Neural cell (in vitro differentiated cells): ENCODE data around the gene PTPRT. TPM values are rescaled to one million over a fixed set of nuclear protein-coding genes. Genes with fewer than 3 reads are reported as not detected.

ENCODE experiments used
- H2AFZ ChIP-seq: fragments of 200-600, 300-800 bp; sonication (generic), shearing (Covaris generic); 2 replicates; pipeline ENCODE4 v1.6.0; 2014; ENCODE audit warnings: low read depth, mild to moderate bottlenecking, antibody characterized with exemption, low read length, moderate library complexity
- H3F3A ChIP-seq: fragments of 200-600 bp; shearing (Covaris generic); 2 replicates; pipeline ENCODE4 v1.6.1; 2016; ENCODE audit warnings: mild to moderate bottlenecking, moderate library complexity, mixed read lengths, antibody characterized with exemption, low read length; ENCODE audit not compliant: insufficient read depth, poor library complexity, severe bottlenecking
- H3K27ac ChIP-seq: fragments of 200-600, 300-800 bp; sonication (generic), shearing (Covaris generic); 2 replicates; pipeline ENCODE4 v1.5.1; 2014; ENCODE audit warnings: mild to moderate bottlenecking, low read length, moderate library complexity
- H3K27me3 ChIP-seq: fragments of 300-800, 200-600 bp; sonication (generic), shearing (Covaris generic); 2 replicates; pipeline ENCODE4 v1.6.0; 2014; ENCODE audit warnings: mild to moderate bottlenecking, low read depth, low read length, moderate library complexity; ENCODE audit not compliant: insufficient read depth
- H3K36me3 ChIP-seq: fragments of 300-800, 200-600 bp; sonication (generic), shearing (Covaris generic); 2 replicates; pipeline ENCODE4 v1.5.1; 2014; ENCODE audit warnings: mild to moderate bottlenecking, antibody characterized with exemption, low read length, moderate library complexity; ENCODE audit not compliant: insufficient read depth
- H3K4me2 ChIP-seq: fragments of 300-800, 200-600 bp; sonication (generic), shearing (Covaris generic); 2 replicates; pipeline ENCODE4 v1.6.0; 2014; ENCODE audit warnings: mild to moderate bottlenecking, low read length
- H3K4me3 ChIP-seq: fragments of 300-800, 200-600 bp; sonication (generic), shearing (Covaris generic); 2 replicates; pipeline ENCODE4 v1.5.1; 2014; ENCODE audit warnings: mild to moderate bottlenecking, low read length, moderate library complexity
- H3K79me2 ChIP-seq: fragments of 200-600 bp; shearing (Covaris generic); replicated peaks from 2 replicates; pipeline ENCODE4 v1.6.0; 2014; ENCODE audit warnings: mild to moderate bottlenecking, low read length, moderate library complexity; ENCODE audit not compliant: insufficient read depth
- H3K9ac ChIP-seq: fragments of 300-800, 200-600 bp; sonication (generic), shearing (Covaris generic); 2 replicates; pipeline ENCODE4 v1.6.1; 2016; ENCODE audit warnings: mild to moderate bottlenecking, low read length, mixed read lengths
- H3K9me2 ChIP-seq: fragments of 200-600 bp; shearing (Covaris generic); 2 replicates; pipeline ENCODE4 v1.6.1; 2016; ENCODE audit warnings: mild to moderate bottlenecking, low read length, mixed read lengths; ENCODE audit not compliant: insufficient read depth
- H3K9me3 ChIP-seq: fragments of 200-600, 300-800 bp; sonication (generic), shearing (Covaris generic); 2 replicates; pipeline ENCODE4 v1.6.1; 2016; ENCODE audit warnings: mild to moderate bottlenecking, mixed run types, low read length, moderate library complexity, mixed read lengths
- H4K20me1 ChIP-seq: fragments of 200-600 bp; shearing (Covaris generic); 2 replicates; pipeline ENCODE4 v1.6.1; 2016; ENCODE audit warnings: mild to moderate bottlenecking, mixed run types; ENCODE audit not compliant: insufficient read depth
- EP300 ChIP-seq: fragments of 450-650 bp; conservative IDR thresholded peaks from 2 replicates; pipeline ENCODE4 v1.6.1; 2014; ENCODE audit warnings: antibody characterized with exemption, mild to moderate bottlenecking, moderate library complexity; ENCODE audit not compliant: poor library complexity, severe bottlenecking
- EZH2 ChIP-seq: fragments of 200-600, 300-800 bp; shearing (Covaris generic), sonication (generic); IDR thresholded peaks from 2 replicates; pipeline ENCODE4 v1.6.1; 2014; ENCODE audit warnings: antibody characterized with exemption, low read length, borderline replicate concordance, mild to moderate bottlenecking; ENCODE audit not compliant: insufficient read depth, poor library complexity, severe bottlenecking
- MXI1 ChIP-seq: fragments of 450-650 bp; conservative IDR thresholded peaks from 2 replicates; pipeline ENCODE4 v1.6.1; 2014; ENCODE audit warnings: antibody characterized with exemption, mild to moderate bottlenecking; ENCODE audit not compliant: poor library complexity, severe bottlenecking
- POLR2AphosphoS5 ChIP-seq: IDR thresholded peaks from 2 replicates; pipeline ENCODE4 v1.6.1; 2012
- RAD21 ChIP-seq: fragments of 450-650 bp; conservative IDR thresholded peaks from 2 replicates; pipeline ENCODE4 v1.6.1; 2014; ENCODE audit warnings: antibody characterized with exemption, mild to moderate bottlenecking, moderate library complexity
- SMC3 ChIP-seq: fragments of 450-650 bp; conservative IDR thresholded peaks from 2 replicates; pipeline ENCODE4 v1.6.1; 2014; ENCODE audit warnings: antibody characterized with exemption, mild to moderate bottlenecking, moderate library complexity; ENCODE audit not compliant: poor library complexity
- TAF1 ChIP-seq: IDR thresholded peaks from 2 replicates; pipeline ENCODE4 v1.6.1; 2012; ENCODE audit warnings: low read depth
- polyA plus RNA-seq: library from polyadenylated mRNA; depleted of rRNA; stranded (reverse); fragments of >200 nt; gene quantifications from 2 replicates; pipeline ENCODE4 v1.2.3, GENCODE V29; 2014
- TF ChIP-seq, protein P1 (sequence below): fragments of 450-650 bp; IDR thresholded peaks from 2 replicates; pipeline ENCODE4 v1.5.1; 2014; ENCODE audit warnings: antibody characterized with exemption, mild to moderate bottlenecking, moderate library complexity; ENCODE audit not compliant: poor library complexity, severe bottlenecking
- TF ChIP-seq, protein P2 (sequence below): IDR thresholded peaks from 2 replicates; pipeline ENCODE4 v1.6.1; 2012; ENCODE audit warnings: borderline replicate concordance

Gene PTPRT
- polyA plus RNA-seq, 1 donor from 2014 or later, result 9.2 TPM

DNA sequence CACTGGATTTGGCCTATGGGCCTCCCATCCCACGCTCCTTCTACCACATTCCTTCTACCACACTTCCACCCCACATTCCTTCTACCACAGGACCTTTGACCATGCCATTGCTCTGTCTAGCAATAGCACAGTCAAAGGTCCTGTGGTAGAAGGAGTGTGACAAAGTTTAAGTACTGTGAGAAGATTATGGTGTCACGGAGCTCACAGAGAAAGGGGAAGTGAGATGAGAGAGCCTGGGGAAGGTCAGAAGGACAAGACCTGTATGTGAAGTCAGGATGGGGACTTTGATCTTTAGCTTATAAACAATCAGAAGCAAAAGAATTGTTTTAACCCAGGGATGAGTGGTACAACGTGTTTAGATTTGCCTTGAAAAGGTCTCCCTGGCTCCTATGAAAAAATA, 1003.4 kb downstream of the PTPRT start:
- no peaks in the 10 kb centered on the region for H3K9me2 ChIP-seq
- H3K79me2 ChIP-seq, result no peaks in the 10 kb centered on the region
- no peak overlapping the region for H2AFZ ChIP-seq
- no peaks in the 10 kb centered on the region for H3K9me3 ChIP-seq
- no peak overlapping the region for H3K27ac ChIP-seq
- H3K36me3 ChIP-seq, result no peaks in the 10 kb centered on the region
- H3K27me3 ChIP-seq, result no peaks in the 10 kb centered on the region
- H3K9ac ChIP-seq, result no peak overlapping the region
- no peak overlapping the region for H3K4me3 ChIP-seq
- TF ChIP-seq MXI1 (no peak), TAF1 (no peak), POLR2AphosphoS5 (no peak), RAD21 (no peak), SMC3 (no peak), EZH2 (no peak), EP300 (no peak)
- TF ChIP-seq, protein P1, sequence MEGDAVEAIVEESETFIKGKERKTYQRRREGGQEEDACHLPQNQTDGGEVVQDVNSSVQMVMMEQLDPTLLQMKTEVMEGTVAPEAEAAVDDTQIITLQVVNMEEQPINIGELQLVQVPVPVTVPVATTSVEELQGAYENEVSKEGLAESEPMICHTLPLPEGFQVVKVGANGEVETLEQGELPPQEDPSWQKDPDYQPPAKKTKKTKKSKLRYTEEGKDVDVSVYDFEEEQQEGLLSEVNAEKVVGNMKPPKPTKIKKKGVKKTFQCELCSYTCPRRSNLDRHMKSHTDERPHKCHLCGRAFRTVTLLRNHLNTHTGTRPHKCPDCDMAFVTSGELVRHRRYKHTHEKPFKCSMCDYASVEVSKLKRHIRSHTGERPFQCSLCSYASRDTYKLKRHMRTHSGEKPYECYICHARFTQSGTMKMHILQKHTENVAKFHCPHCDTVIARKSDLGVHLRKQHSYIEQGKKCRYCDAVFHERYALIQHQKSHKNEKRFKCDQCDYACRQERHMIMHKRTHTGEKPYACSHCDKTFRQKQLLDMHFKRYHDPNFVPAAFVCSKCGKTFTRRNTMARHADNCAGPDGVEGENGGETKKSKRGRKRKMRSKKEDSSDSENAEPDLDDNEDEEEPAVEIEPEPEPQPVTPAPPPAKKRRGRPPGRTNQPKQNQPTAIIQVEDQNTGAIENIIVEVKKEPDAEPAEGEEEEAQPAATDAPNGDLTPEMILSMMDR, result no peak
- TF ChIP-seq, protein P2, sequence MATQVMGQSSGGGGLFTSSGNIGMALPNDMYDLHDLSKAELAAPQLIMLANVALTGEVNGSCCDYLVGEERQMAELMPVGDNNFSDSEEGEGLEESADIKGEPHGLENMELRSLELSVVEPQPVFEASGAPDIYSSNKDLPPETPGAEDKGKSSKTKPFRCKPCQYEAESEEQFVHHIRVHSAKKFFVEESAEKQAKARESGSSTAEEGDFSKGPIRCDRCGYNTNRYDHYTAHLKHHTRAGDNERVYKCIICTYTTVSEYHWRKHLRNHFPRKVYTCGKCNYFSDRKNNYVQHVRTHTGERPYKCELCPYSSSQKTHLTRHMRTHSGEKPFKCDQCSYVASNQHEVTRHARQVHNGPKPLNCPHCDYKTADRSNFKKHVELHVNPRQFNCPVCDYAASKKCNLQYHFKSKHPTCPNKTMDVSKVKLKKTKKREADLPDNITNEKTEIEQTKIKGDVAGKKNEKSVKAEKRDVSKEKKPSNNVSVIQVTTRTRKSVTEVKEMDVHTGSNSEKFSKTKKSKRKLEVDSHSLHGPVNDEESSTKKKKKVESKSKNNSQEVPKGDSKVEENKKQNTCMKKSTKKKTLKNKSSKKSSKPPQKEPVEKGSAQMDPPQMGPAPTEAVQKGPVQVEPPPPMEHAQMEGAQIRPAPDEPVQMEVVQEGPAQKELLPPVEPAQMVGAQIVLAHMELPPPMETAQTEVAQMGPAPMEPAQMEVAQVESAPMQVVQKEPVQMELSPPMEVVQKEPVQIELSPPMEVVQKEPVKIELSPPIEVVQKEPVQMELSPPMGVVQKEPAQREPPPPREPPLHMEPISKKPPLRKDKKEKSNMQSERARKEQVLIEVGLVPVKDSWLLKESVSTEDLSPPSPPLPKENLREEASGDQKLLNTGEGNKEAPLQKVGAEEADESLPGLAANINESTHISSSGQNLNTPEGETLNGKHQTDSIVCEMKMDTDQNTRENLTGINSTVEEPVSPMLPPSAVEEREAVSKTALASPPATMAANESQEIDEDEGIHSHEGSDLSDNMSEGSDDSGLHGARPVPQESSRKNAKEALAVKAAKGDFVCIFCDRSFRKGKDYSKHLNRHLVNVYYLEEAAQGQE, result no peak
- H3F3A ChIP-seq, result no peaks in the 10 kb centered on the region
- no peaks in the 10 kb centered on the region for H4K20me1 ChIP-seq
- H3K4me2 ChIP-seq, result no peak overlapping the region

DNA sequence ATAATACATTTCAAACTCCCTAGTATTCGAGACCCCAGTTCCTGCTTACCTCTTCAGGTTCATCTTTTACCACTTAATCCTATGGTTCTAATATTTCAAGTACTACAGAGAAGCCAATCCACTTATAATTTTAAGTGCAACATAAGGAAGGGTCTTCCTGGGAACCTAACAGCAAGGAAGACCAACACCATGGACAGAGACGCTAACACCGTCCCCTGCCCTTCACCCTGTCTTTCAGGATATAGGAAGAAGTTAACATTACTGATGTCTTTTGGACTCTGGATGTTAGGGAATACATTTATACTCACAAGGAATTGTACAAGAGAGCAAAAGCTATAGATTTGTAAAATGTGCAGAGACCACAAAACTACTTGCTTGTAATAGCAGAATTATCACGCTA, 1006.6 kb downstream of the PTPRT start:
- Histone ChIP-seq H3K9me3 (no peaks in the 10 kb centered on the region), H3K4me3 (no peak overlapping the region), H3K27ac (no peak overlapping the region), H3K9me2 (no peaks in the 10 kb centered on the region), H3K79me2 (no peaks in the 10 kb centered on the region), H3K9ac (no peak overlapping the region), H3K4me2 (no peak overlapping the region), H3F3A (no peaks in the 10 kb centered on the region), H2AFZ (no peak overlapping the region), H3K27me3 (no peaks in the 10 kb centered on the region), H4K20me1 (no peaks in the 10 kb centered on the region), H3K36me3 (no peaks in the 10 kb centered on the region)
- TF ChIP-seq MXI1 (no peak), EP300 (no peak), RAD21 (no peak), POLR2AphosphoS5 (no peak), EZH2 (no peak), SMC3 (no peak), TAF1 (no peak)
- TF ChIP-seq, protein P2, result no peak
- TF ChIP-seq, protein P1, result no peak
